Endothelial cell of hepatic sinusoid (primary cell): ENCODE measurements around the gene LONRF2.

ENCODE experiments used
- in situ Hi-C: cut with HindIII; loops from 2 replicates; pipeline ENCODE4 v1.10.0; 2017; ENCODE audit warnings: low sequenced_read_pairs

The LONRF2 gene

GRCh38 chr2:100301881-100302584 lies 20.3 kb downstream of the LONRF2 start:
- in situ Hi-C loops = no loop called here

- in situ Hi-C loops = no loop called here
Observed at GRCh38 chr2:100299548-100299947, 22.8 kb downstream of the LONRF2 start.

GRCh38 chr2:100297511-100297910 lies 24.8 kb downstream of the LONRF2 start:
- in situ Hi-C loops = no loop called here

GRCh38 chr2:100294162-100294497 lies 28.2 kb downstream of the LONRF2 start:
- in situ Hi-C loops = loop anchor here (5.0 kb wide), 1 partner anchor 73 kb away; no protein-coding TSS in a partner anchor

- in situ Hi-C loops = loop anchor here (5.0 kb wide), 1 partner anchor 74 kb away; no protein-coding TSS in a partner anchor
Observed at GRCh38 chr2:100293341-100294161, 28.8 kb downstream of the LONRF2 start.

- in situ Hi-C loops = loop anchor here (5.0 kb wide), 1 partner anchor 75 kb away; no protein-coding TSS in a partner anchor
Observed at GRCh38 chr2:100292022-100292580, 30.2 kb downstream of the LONRF2 start.

GRCh38 chr2:100291152-100291970 lies 30.9 kb downstream of the LONRF2 start:
- in situ Hi-C loops = loop anchor here (5.0 kb wide), 1 partner anchor 76 kb away; no protein-coding TSS in a partner anchor

- in situ Hi-C loops = loop anchor here (5.0 kb wide), 1 partner anchor 77 kb away; no protein-coding TSS in a partner anchor
Observed at GRCh38 chr2:100290718-100291151, 31.6 kb downstream of the LONRF2 start.

GRCh38 chr2:100289020-100289419 lies 33.3 kb downstream of the LONRF2 start:
- in situ Hi-C loops = no loop called here

GRCh38 chr2:100286318-100286717 lies 36.0 kb downstream of the LONRF2 start:
- in situ Hi-C loops = no loop called here

GRCh38 chr2:100285691-100286090 lies 36.6 kb downstream of the LONRF2 start:
- in situ Hi-C loops = no loop called here

GRCh38 chr2:100285011-100285410 lies 37.3 kb downstream of the LONRF2 start:
- in situ Hi-C loops = no loop called here

GRCh38 chr2:100283724-100284501 lies 38.4 kb downstream of the LONRF2 start:
- in situ Hi-C loops = no loop called here

- in situ Hi-C loops = no loop called here
Observed at GRCh38 chr2:100281521-100282438, 40.5 kb downstream of the LONRF2 start.

- in situ Hi-C loops = no loop called here
Observed at GRCh38 chr2:100279586-100280534, 42.4 kb downstream of the LONRF2 start.

GRCh38 chr2:100278986-100279385 lies 43.3 kb downstream of the LONRF2 start:
- in situ Hi-C loops = no loop called here

- in situ Hi-C loops = no loop called here
Observed at GRCh38 chr2:100278501-100278900, 43.8 kb downstream of the LONRF2 start.
